Measurements from ENCODE around the gene PRDM16. TPM values are rescaled to one million over a fixed set of nuclear protein-coding genes. Genes with fewer than 3 reads are reported as not detected.

PRDM16 gene
- total RNA-seq, 1 donor, result 6.5 TPM

DNA sequence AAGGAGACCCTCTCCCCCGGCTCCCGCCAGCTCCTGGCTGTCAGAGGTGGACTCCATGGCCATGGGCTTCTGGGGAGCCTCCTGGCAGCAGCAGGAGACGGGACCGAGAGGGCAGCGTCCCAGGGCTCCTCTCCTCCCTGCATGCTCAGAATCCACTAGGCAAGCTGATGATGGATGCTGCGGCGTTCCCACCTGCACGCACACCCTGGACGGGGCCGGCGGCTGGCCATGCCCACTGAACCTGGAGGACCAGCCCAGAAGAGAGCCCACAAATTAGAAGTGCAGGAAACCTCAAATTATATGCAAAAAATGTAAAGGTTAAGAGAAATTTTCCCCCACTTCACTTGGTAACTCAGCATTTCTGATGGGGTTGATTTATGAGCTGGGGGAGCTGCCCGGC, 308.2 kb downstream of the PRDM16 start:
- no peak overlapping the region for H3K27ac ChIP-seq (ENCODE audit: low read depth, low read length)
- H3K27me3 ChIP-seq (ENCODE audit: insufficient read depth, low read length), result no peaks in the 10 kb centered on the region
- no peak overlapping the region for H2AFZ ChIP-seq (ENCODE audit: low read length)
- no peak overlapping the region for H3K4me3 ChIP-seq (ENCODE audit: insufficient read depth, low read length)
- no peaks in the 10 kb centered on the region for H3K36me3 ChIP-seq (ENCODE audit: insufficient read depth, low read length)
- no peak for TF ChIP-seq CTCF (IDR thresholded peaks at IDR 0.05; ENCODE audit: extremely low read depth, low read depth, low read length)
- H3K4me2 ChIP-seq (ENCODE audit: insufficient read depth, low read length), result no peak overlapping the region
- H3K9me3 ChIP-seq (ENCODE audit: low read depth, low read length), result no peaks in the 10 kb centered on the region
- no peaks in the 10 kb centered on the region for H3K79me2 ChIP-seq (ENCODE audit: insufficient read depth, low read length)
- no peak for DNase-seq (ENCODE audit: insufficient read length, low spot score, missing footprints)
- H3K4me1 ChIP-seq (ENCODE audit: insufficient read depth, low read length), result peaks cover 20% of the 10 kb centered on the region
- no peaks in the 10 kb centered on the region for H4K20me1 ChIP-seq (ENCODE audit: insufficient read depth, low read length)

DNA sequence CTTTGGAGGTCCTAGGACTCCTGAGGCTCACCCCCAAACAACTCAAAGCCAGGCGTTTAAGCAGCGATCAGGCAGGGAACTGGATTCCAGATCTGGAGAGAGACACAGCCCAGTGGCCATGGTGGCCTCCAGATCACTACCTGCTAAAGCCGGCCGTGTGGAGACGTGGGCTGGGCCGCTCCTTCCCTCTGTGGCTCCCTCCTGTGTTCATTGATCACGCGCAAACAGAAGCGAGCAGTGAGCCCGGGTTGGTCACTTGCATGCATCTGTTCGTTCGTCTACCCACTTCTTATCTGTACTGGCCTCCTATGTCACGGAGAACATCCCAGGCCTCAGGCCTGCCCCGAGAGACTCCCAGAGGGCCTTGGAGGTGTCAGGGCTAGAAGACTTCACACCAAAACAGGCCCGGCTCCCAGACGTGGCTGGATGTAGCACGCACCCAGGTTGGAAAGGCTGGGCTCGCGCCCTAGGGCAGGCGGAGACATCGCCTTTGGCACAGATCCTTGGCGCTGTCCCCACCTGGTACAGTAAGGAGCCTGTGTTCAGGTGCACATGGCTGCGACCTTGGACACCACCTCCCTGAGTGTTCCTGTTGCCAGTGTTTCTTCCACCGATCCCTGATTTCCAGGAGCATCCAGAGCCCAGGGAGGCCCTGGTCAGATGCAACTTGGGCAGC, 308.7 kb downstream of the PRDM16 start:
- no peak for DNase-seq (ENCODE audit: insufficient read length, low spot score, missing footprints)
- no peaks in the 10 kb centered on the region for H3K9me3 ChIP-seq (ENCODE audit: low read depth, low read length)
- H4K20me1 ChIP-seq (ENCODE audit: insufficient read depth, low read length), result no peaks in the 10 kb centered on the region

DNA sequence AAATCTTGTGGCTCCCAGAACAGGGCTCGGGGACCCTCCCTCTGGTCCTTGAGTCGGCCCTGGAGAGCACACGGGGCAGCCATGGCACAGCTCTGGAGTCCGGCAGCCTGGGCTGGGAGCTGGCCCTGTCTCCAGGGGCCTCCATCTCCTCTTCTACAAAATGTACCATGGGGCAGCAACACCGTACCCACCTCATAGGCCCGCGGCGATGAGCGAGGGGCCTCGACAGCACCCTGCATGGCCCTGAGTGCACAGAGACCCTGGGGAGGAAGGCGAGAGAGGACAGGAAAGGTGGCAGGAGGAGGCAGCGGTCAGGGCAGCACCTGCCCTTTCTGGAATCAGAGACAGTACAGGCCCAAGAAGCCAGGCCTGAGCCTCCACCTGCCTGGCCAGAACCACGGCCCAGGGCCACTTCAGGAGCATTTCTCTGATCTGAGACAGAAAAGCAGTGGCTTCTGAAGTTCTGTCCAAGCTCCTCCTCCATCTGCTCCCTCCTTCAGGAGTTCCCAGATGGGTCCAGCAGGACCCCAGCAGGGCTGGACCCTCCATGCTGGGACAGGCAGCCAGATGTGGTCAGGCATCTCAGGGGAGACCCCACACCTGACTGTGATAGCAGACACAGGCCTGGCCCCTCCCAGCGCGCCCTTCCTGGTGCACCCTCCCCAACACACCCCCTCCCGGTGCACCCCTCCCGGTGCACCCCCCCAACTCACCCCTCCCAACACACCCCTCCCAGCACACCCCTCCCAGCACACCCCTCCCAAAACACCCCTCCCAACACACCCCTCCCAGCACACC, 309.6 kb downstream of the PRDM16 start:
- Histone ChIP-seq H3K27me3 (ENCODE audit: insufficient read depth, low read length) (no peaks in the 10 kb centered on the region), H4K20me1 (ENCODE audit: insufficient read depth, low read length) (no peaks in the 10 kb centered on the region), H3K4me3 (ENCODE audit: insufficient read depth, low read length) (no peak overlapping the region), H3K9me3 (ENCODE audit: low read depth, low read length) (no peaks in the 10 kb centered on the region), H2AFZ (ENCODE audit: low read length) (no peak overlapping the region), H3K27ac (ENCODE audit: low read depth, low read length) (no peak overlapping the region), H3K36me3 (ENCODE audit: insufficient read depth, low read length) (no peaks in the 10 kb centered on the region), H3K4me2 (ENCODE audit: insufficient read depth, low read length) (no peak overlapping the region), H3K79me2 (ENCODE audit: insufficient read depth, low read length) (no peaks in the 10 kb centered on the region), H3K4me1 (ENCODE audit: insufficient read depth, low read length) (peaks cover 8% of the 10 kb centered on the region)
- no peak for TF ChIP-seq CTCF (IDR thresholded peaks at IDR 0.05; ENCODE audit: extremely low read depth, low read depth, low read length)
- DNase-seq (ENCODE audit: insufficient read length, low spot score, missing footprints), result no peak

More for the DNA sequence above, 308.7 kb downstream of the PRDM16 start:
- Histone ChIP-seq H2AFZ (ENCODE audit: low read length) (no peak overlapping the region), H3K4me3 (ENCODE audit: insufficient read depth, low read length) (no peak overlapping the region), H3K27ac (ENCODE audit: low read depth, low read length) (no peak overlapping the region), H3K4me2 (ENCODE audit: insufficient read depth, low read length) (no peak overlapping the region), H3K79me2 (ENCODE audit: insufficient read depth, low read length) (no peaks in the 10 kb centered on the region), H3K4me1 (ENCODE audit: insufficient read depth, low read length) (peaks cover 14% of the 10 kb centered on the region), H3K27me3 (ENCODE audit: insufficient read depth, low read length) (no peaks in the 10 kb centered on the region), H3K36me3 (ENCODE audit: insufficient read depth, low read length) (no peaks in the 10 kb centered on the region)
- no peak for TF ChIP-seq CTCF (IDR thresholded peaks at IDR 0.05; ENCODE audit: extremely low read depth, low read depth, low read length)

DNA sequence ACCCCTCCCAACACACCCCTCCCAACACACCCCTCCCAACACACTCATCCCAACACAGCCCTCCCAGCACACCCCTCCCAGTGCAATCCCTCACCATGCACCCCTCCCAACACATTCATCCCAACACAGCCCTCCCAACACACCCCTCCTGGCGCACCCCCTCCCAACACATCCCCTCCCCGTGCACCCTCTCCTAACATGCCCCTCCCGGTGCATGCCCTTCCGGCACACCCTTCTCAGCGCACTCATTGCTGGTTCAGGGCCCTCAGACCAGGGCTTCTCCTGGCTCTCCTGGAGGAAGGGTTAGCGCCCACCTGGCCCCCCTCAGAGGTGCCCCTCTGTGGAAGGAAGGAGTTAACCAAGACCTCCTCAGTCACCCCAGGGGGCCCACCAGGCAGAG, 310.9 kb downstream of the PRDM16 start:
- no peak for TF ChIP-seq CTCF (IDR thresholded peaks at IDR 0.05; ENCODE audit: extremely low read depth, low read depth, low read length)
- H3K36me3 ChIP-seq (ENCODE audit: insufficient read depth, low read length), result no peaks in the 10 kb centered on the region
- H3K4me2 ChIP-seq (ENCODE audit: insufficient read depth, low read length), result no peak overlapping the region

More for the DNA sequence above, 310.9 kb downstream of the PRDM16 start:
- Histone ChIP-seq H3K79me2 (ENCODE audit: insufficient read depth, low read length) (no peaks in the 10 kb centered on the region), H3K9me3 (ENCODE audit: low read depth, low read length) (no peaks in the 10 kb centered on the region), H4K20me1 (ENCODE audit: insufficient read depth, low read length) (no peaks in the 10 kb centered on the region), H2AFZ (ENCODE audit: low read length) (no peak overlapping the region), H3K27ac (ENCODE audit: low read depth, low read length) (no peak overlapping the region), H3K4me1 (ENCODE audit: insufficient read depth, low read length) (peaks cover 6% of the 10 kb centered on the region), H3K4me3 (ENCODE audit: insufficient read depth, low read length) (no peak overlapping the region), H3K27me3 (ENCODE audit: insufficient read depth, low read length) (no peaks in the 10 kb centered on the region)
- DNase-seq (ENCODE audit: insufficient read length, low spot score, missing footprints), result no peak

Measured in osteoblast (primary cell).